Stimulated activated CD8-positive, alpha-beta memory T cell treated with anti-CD3 and anti-CD28 coated beads, Interleukin-7, amount 100 ng/mL, for 1 hour (primary cell): Measurements from ENCODE around the gene GBF1.

Experiments used
- DNase-seq, 2 donors: peaks; one replicate each; pipeline ENCODE4 v3.0.0-alpha.2; 2020; ENCODE audit warnings: low read depth in 2 of 2

GBF1 gene

DNA sequence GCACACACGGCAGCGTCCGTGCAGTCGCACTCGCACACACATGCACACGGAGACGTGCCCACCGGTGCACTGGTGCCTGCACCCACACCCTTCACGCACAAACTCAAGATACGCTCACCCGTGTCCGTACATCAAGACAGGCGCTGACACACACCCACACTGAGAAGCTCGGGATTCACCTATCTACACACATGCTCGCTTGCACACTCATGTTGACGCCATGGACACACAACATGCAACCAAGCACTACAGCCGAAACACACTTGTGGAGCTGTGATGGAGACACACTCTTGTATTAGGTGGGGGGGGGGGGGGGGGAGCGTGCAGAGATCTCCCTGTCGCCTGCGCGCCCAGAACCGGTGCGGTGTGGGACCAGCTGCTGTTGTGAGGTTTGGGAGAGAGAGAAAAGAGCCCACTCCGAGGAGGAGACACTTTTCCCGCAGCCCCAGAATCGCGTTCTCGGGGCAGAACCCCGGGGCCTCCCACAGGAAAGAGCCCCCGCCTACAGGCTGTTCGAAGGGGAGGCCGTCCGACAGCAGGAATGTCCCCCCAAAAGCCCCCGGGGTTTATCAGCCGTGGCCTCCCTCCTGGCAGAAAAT lies 149.6 kb downstream of the GBF1 start:
- DNase-seq = peak in 1 of 2 donors; percentile 39

DNA sequence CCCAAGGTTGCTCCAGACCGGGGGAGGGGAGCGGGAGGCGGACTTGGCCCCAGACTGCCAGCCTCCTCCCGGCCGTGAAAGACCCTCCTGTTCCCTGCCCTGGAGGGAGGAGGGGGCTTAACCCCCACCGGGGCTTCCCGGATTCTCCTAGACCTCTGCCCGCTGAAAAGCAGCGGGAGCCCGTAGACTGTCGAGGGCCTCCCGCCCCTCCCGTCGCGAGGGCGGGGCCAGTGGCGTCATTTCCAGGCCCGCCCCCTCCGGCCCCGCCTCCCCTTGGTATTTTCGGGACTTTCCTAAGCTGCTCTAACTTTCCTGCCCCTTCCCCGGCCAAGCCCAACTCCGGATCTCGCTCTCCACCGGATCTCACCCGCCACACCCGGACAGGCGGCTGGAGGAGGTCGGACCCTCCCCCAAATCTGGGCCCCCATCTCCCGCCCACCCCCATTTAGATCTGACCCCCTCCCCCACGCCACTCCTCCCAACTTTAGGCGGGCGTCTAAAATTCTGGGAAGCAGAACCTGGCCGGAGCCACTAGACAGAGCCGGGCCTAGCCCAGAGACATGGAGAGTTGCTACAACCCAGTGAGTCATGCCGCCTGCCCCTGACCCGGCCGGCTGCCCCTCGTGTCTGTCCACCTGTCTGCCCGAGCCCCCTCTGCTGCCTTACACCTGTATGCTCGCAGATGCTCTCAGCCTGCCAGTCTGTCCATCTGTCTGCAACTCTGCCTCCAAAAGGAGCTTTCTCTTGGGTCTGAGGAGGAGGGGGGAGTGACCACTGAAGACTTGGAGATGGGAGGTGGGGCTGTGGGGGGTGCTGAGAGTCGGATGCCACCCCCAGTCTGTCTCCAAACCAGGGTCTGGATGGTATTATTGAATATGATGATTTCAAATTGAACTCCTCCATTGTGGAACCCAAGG lies 150.3 kb downstream of the GBF1 start, which contains the start of gene NFKB2:
Gene NFKB2, plus strand, starts transcription at position 306 of the 917 bp plus-strand sequence. Its CDS starts 255 bp downstream, at position 561.
- DNase-seq = peak; percentile 87 to 90

DNA sequence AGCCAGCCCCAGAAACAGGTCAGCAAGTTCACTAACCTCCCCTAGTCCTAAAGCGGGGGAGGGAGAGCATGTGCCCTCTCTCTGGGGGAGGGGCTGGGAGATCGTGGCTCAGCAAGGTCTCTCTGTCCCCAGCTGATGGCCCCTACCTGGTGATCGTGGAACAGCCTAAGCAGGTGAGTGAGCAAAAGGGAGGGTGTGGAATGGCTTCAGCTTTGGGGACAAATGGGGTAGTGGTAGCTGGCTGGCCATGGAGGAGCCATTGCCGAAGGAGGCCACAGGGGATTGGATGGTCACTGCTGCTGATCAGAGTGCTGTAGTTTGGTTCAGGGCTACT lies 151.0 kb downstream of the GBF1 start:
- no peak for DNase-seq

DNA sequence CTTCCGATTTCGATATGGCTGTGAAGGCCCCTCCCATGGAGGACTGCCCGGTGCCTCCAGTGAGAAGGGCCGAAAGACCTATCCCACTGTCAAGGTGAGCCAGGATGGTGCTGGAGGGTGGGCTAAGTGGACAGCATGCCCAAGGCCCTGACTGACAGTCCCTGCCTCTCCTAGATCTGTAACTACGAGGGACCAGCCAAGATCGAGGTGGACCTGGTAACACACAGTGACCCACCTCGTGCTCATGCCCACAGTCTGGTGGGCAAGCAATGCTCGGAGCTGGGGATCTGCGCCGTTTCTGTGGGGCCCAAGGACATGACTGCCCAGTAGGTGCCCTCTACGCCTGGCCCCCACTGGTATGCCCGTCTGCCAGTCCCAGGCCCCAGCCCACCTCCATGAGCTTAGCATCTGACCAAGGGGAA lies 151.4 kb downstream of the GBF1 start:
- no peak for DNase-seq

DNA sequence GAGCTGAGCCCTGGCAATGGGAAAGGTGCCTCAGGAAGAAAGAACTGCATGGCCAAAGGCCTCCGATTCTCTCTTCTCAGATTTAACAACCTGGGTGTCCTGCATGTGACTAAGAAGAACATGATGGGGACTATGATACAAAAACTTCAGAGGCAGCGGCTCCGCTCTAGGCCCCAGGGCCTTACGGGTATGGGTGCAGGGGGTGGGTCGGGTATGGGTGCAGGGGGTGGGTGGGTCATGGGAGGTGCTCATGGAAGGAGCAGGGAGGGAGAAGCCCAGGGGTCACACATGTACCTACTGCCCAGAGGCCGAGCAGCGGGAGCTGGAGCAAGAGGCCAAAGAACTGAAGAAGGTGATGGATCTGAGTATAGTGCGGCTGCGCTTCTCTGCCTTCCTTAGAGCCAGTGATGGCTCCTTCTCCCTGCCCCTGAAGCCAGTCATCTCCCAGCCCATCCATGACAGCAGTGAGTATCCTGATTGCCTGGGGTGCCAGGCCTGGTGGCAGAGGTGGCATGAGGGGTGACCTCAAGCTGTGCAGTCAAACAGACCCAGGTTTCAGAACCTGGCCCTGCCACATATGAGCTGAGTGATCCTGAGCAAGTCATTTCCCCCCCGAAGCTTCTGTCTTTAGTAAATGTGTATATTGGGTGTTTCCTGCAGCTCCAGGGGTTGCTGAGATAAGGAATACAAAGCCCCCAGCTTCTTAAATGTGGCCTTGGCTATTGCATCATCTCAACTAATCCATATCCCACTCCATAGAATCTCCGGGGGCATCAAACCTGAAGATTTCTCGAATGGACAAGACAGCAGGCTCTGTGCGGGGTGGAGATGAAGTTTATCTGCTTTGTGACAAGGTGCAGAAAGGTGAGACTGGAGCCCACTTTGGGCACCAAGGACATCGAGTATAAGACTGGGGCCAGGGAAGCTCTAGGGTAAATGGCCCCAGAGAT lies 152.2 kb downstream of the GBF1 start:
- no peak for DNase-seq

DNA sequence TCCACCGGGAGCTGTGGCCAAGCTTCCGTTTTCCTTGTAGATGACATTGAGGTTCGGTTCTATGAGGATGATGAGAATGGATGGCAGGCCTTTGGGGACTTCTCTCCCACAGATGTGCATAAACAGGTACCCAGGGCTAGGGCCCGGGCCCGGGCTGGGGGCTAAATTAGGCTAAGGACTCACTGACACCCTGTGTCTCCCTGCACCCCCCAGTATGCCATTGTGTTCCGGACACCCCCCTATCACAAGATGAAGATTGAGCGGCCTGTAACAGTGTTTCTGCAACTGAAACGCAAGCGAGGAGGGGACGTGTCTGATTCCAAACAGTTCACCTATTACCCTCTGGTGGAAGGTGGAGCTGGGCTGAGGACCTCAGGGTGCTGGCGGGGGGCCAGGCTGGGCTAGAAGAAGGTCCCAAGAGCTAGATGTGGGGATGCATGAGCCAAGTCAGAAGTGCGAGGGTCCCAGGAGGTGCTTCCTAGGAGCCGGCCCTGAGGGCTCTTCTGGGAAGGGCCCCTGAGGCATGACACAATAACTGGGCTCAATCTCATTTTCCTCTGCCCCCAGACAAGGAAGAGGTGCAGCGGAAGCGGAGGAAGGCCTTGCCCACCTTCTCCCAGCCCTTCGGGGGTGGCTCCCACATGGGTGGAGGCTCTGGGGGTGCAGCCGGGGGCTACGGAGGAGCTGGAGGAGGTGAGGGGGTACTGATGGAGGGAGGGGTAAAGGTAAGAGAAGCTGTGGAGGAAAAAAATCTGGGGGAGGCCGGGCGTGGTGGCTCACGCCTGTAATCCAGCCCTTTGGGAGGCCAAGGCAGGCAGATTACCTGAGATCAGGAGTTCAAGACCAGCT lies 153.1 kb downstream of the GBF1 start:
- no peak for DNase-seq

DNA sequence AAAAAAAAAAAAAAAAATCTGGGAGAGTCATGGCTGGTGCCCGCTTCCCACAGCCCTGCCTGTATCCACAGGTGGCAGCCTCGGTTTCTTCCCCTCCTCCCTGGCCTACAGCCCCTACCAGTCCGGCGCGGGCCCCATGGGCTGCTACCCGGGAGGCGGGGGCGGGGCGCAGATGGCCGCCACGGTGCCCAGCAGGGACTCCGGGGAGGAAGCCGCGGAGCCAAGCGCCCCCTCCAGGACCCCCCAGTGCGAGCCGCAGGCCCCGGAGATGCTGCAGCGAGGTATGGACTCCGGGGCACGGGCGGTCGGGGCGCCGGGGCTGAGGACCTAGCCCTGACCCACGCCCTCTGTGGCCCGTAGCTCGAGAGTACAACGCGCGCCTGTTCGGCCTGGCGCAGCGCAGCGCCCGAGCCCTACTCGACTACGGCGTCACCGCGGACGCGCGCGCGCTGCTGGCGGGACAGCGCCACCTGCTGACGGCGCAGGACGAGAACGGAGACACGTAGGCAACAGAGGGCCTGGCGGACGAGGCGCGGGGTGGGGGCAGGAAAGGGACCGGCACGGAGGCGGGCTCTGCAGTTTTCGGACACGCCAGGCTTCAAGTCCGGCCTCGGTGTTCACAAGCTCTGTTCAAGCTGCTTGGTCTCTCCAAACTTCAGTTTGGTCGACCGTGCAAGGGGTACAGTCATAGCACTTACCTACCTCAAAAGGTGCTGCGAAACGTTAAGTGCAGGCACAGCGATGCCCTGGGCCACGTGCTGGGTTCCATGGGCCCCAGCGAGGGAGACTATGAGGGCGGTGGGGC lies 154.1 kb downstream of the GBF1 start:
- DNase-seq = peak; percentile 70 to 75

DNA sequence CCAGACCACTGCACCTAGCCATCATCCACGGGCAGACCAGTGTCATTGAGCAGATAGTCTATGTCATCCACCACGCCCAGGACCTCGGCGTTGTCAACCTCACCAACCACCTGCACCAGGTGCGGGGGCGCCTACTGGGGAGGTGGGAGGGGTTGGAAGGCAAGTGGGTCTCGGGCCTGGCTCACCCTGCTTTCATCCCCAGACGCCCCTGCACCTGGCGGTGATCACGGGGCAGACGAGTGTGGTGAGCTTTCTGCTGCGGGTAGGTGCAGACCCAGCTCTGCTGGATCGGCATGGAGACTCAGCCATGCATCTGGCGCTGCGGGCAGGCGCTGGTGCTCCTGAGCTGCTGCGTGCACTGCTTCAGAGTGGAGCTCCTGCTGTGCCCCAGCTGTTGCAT lies 154.7 kb downstream of the GBF1 start:
- DNase-seq = no peak

DNA sequence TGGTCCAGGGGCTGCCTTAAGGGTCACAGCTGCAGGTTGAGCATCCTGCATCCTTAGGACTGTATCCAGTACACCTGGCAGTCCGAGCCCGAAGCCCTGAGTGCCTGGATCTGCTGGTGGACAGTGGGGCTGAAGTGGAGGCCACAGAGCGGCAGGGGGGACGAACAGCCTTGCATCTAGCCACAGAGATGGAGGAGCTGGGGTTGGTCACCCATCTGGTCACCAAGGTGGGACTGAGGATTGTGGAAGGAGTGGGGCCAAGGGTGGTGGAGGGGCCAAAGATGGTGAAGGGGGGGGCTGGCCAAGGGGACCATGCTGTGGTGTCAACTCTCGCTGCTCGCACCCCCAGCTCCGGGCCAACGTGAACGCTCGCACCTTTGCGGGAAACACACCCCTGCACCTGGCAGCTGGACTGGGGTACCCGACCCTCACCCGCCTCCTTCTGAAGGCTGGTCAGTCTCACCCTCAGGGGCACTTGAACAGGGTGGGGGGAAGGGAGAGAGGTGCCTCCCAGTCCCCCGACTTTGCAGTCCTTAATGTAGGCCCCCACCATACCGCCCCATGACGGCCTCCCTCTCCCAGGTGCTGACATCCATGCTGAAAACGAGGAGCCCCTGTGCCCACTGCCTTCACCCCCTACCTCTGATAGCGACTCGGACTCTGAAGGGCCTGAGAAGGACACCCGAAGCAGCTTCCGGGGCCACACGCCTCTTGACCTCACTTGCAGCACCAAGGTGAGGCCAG lies 155.4 kb downstream of the GBF1 start:
- DNase-seq = no peak

DNA sequence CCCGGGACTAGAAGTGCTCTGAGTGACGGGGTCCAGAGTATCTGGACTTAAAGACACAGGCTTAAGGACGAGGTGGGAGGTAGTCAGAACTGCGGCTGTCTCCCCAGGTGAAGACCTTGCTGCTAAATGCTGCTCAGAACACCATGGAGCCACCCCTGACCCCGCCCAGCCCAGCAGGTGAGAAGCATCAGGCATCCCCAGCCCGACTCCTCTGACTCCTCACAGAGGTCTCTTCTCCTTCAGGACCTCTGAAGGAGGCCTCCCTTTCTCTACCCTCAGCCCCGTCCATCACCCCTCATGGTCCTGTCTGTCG lies 156.0 kb downstream of the GBF1 start:
- DNase-seq = no peak

DNA sequence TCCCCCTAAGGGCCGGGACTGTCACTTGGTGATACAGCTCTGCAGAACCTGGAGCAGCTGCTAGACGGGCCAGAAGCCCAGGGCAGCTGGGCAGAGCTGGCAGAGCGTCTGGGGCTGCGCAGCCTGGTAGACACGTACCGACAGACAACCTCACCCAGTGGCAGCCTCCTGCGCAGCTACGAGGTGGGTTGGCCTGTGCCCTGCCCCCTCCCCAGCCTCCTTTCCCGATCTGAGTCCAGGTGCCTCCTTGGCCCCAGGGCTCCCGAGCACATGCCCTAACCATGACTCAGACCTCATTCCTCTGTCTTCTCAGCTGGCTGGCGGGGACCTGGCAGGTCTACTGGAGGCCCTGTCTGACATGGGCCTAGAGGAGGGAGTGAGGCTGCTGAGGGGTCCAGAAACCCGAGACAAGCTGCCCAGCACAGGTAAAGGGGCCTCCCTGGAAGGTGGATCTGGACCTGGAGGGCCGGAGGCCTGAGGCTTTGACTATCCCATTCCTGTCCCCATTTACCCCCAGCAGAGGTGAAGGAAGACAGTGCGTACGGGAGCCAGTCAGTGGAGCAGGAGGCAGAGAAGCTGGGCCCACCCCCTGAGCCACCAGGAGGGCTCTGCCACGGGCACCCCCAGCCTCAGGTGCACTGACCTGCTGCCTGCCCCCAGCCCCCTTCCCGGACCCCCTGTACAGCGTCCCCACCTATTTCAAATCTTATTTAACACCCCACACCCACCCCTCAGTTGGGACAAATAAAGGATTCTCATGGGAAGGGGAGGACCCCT lies 156.6 kb downstream of the GBF1 start:
- no peak for DNase-seq

DNA sequence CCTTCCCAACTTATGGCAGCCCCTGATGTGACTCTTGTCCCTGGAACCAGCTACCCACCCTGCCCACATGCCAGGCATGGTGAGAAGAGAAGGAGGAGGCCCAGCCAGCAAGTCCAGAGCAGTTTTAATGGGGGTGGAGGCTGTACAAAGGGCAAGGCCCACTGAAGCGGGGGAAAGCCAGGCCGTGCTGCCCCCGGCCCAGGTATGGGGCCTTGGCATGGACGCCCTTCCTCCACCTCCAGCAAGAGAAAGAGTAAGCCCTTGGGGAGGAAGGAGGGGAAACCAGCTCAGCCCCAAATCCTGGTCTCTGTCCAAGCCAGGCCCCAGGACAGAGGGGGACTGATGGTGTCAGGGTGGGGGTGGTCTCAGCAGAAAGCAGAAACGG lies 157.2 kb downstream of the GBF1 start:
- no peak for DNase-seq

DNA sequence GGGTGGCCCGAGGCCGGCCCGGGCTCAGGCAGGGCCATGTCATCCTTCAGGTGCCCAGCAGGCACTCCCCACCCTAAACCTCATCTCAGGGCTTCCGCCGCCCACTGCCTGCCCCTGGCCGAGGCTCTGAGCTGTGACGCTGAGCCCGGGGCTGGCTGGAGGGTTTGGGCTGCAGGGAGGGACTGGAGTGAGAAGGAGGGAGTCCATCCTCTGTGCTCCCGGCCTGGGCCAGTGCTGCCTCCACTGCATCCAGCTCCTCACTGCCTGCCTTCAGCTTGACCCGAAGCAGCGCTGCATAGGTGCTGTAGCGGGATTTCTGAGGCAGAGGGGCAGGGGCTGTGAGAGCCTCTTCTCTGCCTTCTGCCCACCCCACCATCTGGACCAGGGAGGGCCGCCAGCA lies 157.8 kb downstream of the GBF1 start:
- DNase-seq = no peak

DNA sequence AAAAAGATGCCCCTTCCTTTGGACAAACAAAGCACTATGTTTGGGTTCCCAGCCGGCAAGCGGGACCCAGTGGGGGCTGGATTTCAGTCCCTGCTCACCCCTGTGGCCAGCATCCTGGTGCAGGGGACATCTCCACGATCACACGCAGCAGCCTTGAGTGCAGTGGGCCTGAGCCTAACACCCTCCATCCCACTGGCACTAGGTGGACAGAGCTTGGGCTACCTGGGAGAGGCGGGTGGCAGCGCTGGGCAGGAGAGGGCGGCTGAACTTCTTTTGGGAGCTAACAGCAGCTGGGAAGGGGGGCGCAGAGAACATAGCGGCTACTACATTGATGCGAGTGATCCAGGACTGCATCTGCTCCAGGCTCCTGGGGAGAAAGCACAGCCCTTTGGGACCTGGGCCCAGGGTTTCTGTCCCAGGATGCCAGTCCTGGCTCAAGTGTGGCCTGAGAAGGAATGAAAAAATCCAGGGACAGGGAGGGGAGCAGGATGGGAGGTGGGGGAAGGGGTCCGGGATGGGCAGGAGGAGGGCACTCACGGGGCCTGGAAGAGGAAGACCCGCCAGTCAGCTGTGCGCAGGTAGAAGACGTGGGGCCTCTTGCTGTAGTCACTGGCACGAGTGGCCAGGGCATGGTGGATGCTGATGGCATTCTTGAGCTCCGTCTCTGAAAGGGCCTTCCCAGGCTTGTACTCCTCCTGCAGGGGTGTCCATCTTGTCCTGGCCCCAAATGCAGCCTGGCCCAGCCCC lies 159.2 kb downstream of the GBF1 start:
- no peak for DNase-seq

DNA sequence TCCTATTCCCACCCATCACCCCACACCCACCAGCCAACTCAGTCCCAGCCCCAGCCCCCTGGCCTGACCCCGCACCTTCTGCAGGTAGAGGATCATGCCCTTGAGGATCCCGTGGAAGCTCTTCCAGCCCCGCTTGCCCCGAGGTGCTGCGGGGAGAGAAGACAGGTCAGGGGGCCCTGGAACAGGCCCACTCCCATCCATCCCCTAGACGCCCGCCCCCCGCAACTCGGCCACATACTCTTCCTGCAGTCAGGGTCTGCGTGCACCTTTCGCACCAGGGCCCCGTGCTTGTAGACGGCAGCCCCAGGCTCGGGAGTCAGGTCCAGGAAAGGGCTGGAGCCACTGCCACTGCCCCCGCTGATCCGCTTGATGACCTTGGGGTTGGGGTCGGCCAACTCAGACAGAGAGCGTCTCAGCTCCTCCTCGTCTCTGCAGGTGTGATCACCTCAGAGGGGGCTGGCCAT lies 159.8 kb downstream of the GBF1 start:
- no peak for DNase-seq

DNA sequence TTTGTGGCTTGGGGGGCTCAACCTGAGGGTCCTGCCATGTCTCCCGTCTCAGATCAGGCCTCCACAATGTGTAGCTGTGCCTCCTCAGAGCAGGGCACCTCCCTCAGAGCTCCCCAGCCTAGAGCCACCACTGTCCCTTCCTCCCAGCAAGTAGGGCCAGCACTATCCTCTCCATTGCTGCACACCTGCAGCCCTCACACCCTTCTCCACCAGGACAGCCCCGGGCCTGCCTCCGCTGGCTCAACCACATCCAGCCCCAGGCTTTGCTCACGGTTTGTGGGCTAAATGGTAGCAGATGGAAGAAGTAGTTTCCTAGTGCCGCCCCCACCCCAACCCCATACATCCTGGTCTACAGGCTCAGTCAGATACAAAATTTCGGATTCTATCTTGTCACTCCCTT lies 160.3 kb downstream of the GBF1 start:
- no peak for DNase-seq

DNA sequence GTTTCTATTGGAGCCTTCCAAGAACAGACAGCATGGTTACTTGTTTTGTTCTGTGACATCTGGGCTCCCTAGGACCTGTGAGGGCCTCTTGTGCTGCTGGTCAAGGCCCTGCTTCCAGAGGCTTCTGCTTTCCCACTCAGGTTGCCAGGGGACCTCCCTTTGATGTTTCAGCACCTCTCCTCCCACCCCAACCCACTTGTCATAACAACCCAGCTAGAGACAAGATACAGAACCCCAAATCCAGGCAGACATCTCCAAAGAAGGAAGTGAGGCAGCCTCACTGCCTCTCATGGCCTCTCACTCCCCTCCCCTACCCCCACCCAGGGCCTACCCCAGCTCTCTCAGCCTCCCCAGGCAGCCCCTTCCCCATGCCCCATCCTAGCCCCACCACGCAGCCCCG lies 161.5 kb downstream of the GBF1 start:
- no peak for DNase-seq

DNA sequence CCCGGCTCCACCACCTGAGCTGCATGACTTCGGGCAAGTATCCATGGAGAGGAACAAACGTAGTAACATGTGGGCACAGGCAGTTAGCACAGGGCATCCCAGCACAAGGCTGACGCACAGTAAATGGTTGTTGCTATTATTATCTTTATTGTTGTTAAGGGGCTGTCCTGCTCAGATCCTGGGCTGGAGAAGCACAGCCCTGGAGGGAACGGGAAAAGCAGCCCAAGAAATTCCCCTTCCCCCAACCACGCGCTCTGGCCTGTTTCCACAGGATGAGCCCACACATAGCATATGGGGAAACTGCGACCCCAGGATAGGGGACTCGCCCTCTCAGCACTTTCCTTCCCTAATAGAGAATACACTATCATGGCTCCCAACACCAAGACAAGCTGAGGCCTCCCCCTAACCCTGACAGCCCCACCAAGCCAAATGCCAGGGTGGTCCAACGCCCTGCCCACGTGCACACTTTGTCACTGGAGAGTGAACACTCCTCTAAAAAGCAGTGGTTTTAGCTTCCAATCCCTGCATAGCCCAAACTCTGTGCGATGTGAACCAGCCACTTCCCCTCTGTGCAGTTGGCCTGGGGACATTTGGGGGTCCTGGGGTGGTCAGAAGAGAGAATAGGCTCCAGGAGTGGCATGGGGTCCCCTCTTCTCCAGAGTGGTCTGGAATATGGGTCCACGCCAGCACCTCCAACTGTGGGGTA lies 162.2 kb downstream of the GBF1 start:
- DNase-seq = no peak
